Skeletal muscle satellite cell (primary cell): ENCODE data around the gene C2orf81.

Experiments used
- H3K27me3 ChIP-seq: 2 replicates; pipeline ENCODE4 v1.7.0; 2013; ENCODE audit warnings: low read length; ENCODE audit not compliant: control insufficient read depth, insufficient read depth
- H3K36me3 ChIP-seq: 2 replicates; pipeline ENCODE4 v1.7.0; 2013; ENCODE audit warnings: mild to moderate bottlenecking, control low read depth, low read length; ENCODE audit not compliant: insufficient read depth
- H3K4me1 ChIP-seq: 2 replicates; pipeline ENCODE4 v1.7.0; 2013; ENCODE audit warnings: low read length; ENCODE audit not compliant: control insufficient read depth, insufficient read depth
- H3K4me2 ChIP-seq: 2 replicates; pipeline ENCODE4 v1.7.0; 2013; ENCODE audit warnings: mild to moderate bottlenecking, low read length
- H3K4me3 ChIP-seq: 2 replicates; pipeline ENCODE4 v1.7.0; 2013; ENCODE audit warnings: low read length
- H3K9ac ChIP-seq: 2 replicates; pipeline ENCODE4 v1.7.0; 2013; ENCODE audit warnings: mild to moderate bottlenecking, low read depth, low read length, moderate library complexity
- H3K9me3 ChIP-seq: replicated peaks from 2 replicates; pipeline ENCODE4 v1.7.0; 2013; ENCODE audit warnings: mild to moderate bottlenecking, control low read depth, low read length

Gene C2orf81

DNA sequence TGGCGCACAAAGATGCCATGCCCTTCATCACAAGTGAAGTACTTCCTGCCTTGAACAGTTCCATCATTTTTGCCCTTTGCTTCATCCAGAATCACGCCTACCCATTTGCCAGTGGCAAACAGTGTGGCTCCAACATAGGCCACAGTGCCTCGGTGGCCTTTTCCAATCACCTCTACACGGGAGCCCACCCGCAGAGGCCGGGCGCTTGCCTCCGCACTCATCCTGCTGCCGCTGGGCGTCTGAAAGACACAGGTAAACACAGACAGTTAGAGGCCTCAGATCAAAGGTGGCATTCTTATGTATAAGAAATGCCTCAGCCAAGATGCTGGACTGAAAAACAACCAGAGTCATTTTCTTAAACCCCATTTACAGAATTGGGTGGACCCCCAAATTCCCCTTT, 43.4 kb downstream of the C2orf81 start:
- Histone ChIP-seq H3K27me3 (no peaks in the 10 kb centered on the region), H3K4me1 (peaks cover 29% of the 10 kb centered on the region)

DNA sequence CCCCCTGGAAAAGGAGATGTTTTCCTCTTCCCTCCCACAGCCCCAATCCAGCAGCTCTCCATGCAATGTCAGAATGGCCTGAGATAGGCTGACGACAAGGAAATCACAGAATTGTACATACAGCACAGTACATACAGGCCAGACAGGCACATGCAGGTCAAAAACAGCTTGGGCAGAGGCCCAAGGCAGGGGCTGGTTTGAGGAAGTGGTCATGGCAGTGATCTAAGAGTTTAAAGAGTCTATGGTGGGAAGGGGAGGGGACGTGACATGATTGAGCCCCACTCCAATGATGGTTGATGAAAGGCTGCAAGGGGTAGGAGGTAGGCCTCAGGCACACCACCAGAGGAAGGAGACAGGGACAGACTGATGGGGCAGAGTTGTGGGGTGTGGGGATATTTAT, 45.6 kb downstream of the C2orf81 start:
- Histone ChIP-seq H3K4me1 (peaks cover 29% of the 10 kb centered on the region), H3K27me3 (no peaks in the 10 kb centered on the region), H3K9ac (no peak overlapping the region), H3K4me3 (no peak overlapping the region), H3K9me3 (no peaks in the 10 kb centered on the region), H3K36me3 (peaks cover 39% of the 10 kb centered on the region), H3K4me2 (no peak overlapping the region)

More for the DNA sequence above, 43.4 kb downstream of the C2orf81 start:
- Histone ChIP-seq H3K36me3 (peaks cover 23% of the 10 kb centered on the region), H3K9ac (no peak overlapping the region), H3K9me3 (no peaks in the 10 kb centered on the region), H3K4me3 (no peak overlapping the region), H3K4me2 (no peak overlapping the region)

DNA sequence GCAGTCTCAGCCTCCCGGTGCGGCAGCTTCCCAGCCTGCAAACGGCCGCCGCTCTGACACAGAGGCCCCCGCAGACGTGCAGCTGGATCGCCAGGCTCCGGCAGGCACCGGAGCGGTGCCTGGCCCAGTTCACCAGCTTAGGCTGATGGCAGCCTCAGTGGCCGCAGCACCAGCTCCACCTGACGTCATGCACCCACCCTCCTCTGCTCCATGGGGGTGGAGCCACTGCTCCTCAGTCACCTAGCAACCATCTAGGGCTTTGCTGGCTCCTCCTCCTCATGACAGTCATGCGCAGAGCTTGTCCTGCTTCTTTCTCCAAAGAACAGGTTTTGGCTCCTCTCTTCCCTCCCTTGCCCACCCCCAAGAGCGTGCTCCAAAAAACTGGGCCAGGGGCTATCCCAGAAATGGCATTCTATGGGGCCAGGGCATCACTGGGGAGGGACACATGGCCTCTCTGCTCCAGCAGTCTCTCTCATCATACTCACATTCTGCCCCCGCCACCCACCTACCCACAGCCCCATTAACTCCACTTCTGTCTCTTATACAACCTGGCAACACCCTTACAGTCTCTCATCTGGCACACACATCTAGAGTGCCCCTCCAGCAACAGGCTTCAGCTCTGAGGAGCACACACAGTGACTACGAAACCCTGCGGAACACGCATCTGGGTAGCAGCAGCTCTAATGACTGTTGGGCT, 46.8 kb downstream of the C2orf81 start:
- Histone ChIP-seq H3K9ac (no peak overlapping the region), H3K4me3 (no peak overlapping the region), H3K27me3 (no peaks in the 10 kb centered on the region), H3K4me2 (peak overlapping the region; percentile 57), H3K9me3 (no peaks in the 10 kb centered on the region), H3K4me1 (peaks cover 17% of the 10 kb centered on the region), H3K36me3 (peaks cover 50% of the 10 kb centered on the region)

DNA sequence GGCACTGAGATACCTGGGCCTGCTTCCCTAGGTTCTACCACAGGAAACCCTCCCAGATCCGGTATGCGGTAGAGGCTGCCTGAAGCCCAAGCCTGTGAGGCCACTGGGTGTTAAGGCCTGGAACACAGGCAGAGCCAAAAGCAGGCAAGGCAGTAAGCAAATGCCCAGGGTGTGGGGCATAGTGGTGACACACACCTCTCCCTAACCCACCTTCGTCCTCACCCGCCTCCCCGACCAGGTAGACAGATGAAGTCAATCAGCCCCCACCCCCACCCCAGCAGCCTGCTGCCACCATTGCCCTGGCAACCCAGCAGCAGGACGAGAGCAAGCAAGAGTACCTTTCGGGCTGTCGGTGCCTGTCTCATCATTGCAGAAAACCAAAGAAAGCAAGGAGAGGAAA, 47.4 kb downstream of the C2orf81 start:
- no peaks in the 10 kb centered on the region for H3K27me3 ChIP-seq
- no peak overlapping the region for H3K9ac ChIP-seq
- peaks cover 55% of the 10 kb centered on the region for H3K36me3 ChIP-seq
- H3K4me1 ChIP-seq, result peaks cover 12% of the 10 kb centered on the region
- H3K4me3 ChIP-seq, result no peak overlapping the region
- no peaks in the 10 kb centered on the region for H3K9me3 ChIP-seq
- peak overlapping the region; percentile 57 for H3K4me2 ChIP-seq

DNA sequence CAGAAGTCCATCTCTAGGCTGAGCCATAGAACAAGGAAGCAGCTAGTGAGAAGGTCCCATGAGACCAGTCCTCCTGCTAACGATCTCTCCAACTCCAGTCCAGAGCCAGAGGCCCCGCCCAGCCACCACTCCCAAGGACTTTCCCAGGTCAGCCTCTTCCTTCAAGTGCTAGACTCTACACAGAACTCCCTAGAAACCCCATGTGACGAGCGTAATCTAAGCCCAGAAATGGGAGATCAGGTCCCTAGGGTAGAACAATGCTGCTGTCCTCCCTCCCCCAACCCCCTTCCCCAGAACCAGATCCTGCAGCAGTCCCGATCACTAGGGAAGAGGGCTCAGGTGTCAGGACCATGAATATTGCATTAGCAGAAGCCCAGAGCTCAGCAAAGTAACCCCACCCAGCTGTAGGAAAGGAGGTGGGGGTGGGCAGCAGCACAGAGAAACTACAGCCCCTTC, 48.2 kb downstream of the C2orf81 start:
- H3K9me3 ChIP-seq, result no peaks in the 10 kb centered on the region
- no peaks in the 10 kb centered on the region for H3K27me3 ChIP-seq
- peaks cover 62% of the 10 kb centered on the region for H3K36me3 ChIP-seq
- H3K4me3 ChIP-seq, result no peak overlapping the region
- H3K9ac ChIP-seq, result no peak overlapping the region
- H3K4me2 ChIP-seq, result no peak overlapping the region
- peaks cover 12% of the 10 kb centered on the region for H3K4me1 ChIP-seq

DNA sequence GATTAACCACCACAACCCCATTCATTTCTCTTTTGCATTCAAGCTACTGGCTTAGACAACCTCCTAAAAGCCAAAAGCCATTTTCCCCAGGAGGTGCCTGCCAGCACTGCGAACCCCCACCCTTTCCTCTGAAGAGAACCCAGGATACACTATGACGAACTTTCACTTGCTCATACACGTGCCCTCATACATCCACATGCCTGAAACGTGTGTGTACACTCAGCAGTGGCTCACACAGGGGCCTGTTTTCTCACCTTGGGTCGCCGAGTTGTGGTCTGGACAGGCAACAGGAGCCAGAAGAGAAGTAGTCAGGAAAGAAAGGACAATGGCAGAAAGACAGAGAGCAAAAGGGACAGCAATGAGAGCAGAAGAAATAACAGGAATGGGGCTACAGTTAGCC, 48.7 kb downstream of the C2orf81 start:
- Histone ChIP-seq H3K27me3 (no peaks in the 10 kb centered on the region), H3K4me1 (peaks cover 12% of the 10 kb centered on the region), H3K36me3 (peaks cover 65% of the 10 kb centered on the region)

DNA sequence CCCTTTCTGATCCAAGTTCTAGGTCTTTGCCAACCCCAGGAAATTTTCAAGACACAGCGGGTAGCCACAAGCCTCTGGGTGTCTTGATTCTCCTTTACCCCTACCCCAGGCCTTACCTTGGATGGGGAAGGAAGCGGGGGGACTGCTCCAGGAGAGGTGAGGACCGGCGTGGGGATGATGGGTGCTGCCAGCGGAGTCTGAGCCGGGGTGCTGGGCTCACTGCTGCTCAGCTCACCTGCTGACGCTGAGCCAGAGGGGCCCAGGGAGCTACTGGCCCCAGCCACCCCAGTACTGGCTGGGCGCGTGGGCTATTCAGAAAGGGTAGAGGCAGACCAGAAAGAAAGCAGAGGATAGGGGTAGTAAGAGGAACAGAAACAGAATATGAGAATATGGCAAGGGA, 50.0 kb downstream of the C2orf81 start:
- peaks cover 12% of the 10 kb centered on the region for H3K4me1 ChIP-seq
- no peak overlapping the region for H3K4me2 ChIP-seq
- no peaks in the 10 kb centered on the region for H3K9me3 ChIP-seq
- H3K27me3 ChIP-seq, result no peaks in the 10 kb centered on the region
- no peak overlapping the region for H3K9ac ChIP-seq
- H3K36me3 ChIP-seq, result peaks cover 65% of the 10 kb centered on the region
- no peak overlapping the region for H3K4me3 ChIP-seq

More for the DNA sequence above, 48.7 kb downstream of the C2orf81 start:
- Histone ChIP-seq H3K4me2 (no peak overlapping the region), H3K9ac (no peak overlapping the region), H3K9me3 (no peaks in the 10 kb centered on the region), H3K4me3 (no peak overlapping the region)

DNA sequence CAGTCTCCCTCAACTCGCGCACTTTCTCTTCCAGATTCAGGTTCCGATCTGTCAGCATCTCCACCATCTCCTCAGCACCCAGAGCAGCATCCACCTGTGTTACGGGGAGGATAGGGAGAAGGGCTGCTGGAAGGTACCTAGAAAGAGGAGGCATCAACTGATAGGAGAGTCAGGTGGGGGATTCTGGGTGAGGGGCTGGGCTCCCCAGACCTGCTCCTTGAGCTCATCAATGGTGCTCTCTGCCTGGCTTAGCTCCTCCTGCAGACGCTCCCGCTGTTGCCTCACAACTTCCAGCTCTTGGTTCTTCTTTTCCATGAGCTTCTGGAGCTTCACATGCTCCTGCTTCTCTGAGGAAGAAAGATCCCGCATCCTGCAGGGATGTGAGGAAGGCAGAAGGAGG, 51.4 kb downstream of the C2orf81 start:
- H3K9me3 ChIP-seq, result no peaks in the 10 kb centered on the region
- no peak overlapping the region for H3K4me3 ChIP-seq
- no peak overlapping the region for H3K4me2 ChIP-seq
- peaks cover 11% of the 10 kb centered on the region for H3K4me1 ChIP-seq
- no peak overlapping the region for H3K9ac ChIP-seq
- H3K27me3 ChIP-seq, result no peaks in the 10 kb centered on the region
- H3K36me3 ChIP-seq, result peaks cover 72% of the 10 kb centered on the region

DNA sequence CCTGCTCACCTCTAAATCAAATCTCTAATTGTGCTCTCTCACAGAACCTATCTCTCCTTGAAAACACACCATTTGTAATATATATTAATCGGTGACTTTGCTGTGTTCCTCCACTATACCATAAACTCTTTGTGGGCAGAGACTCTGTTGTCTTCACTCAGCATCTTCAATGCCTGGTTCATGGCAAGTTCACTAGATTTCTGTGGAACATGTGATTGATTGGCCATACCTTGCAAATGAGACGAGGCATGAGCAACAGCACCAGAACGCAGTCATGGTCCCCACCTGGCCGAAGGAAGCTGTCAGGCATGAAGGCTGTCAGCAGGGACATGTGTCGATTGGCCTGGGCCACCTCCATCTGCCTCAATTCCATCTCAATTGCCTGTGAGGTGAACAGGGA, 52.9 kb downstream of the C2orf81 start:
- Histone ChIP-seq H3K4me3 (no peak overlapping the region), H3K9ac (no peak overlapping the region), H3K27me3 (no peaks in the 10 kb centered on the region), H3K4me2 (no peak overlapping the region), H3K4me1 (peaks cover 5% of the 10 kb centered on the region), H3K9me3 (no peaks in the 10 kb centered on the region), H3K36me3 (peaks cover 87% of the 10 kb centered on the region)

DNA sequence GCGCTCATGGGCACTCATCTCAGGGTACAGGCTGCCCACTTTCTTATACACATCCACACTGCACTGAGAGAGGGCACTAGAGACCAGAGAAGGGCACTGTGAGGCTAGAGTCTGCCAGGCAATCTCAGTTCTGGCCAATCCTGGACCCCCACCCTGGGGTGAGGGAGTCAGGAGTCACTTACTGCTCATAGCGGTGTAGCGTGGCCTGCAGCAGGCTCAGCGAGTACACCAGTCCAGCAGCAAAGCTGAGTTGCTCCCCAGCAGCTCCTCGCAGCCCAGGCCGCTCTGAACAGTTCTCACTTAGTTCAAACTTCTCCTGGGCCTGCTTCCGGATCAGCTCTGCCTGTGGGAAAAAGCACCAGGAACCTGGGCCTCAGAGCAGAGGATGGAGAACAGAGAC, 53.6 kb downstream of the C2orf81 start:
- H3K4me2 ChIP-seq, result no peak overlapping the region
- no peaks in the 10 kb centered on the region for H3K4me1 ChIP-seq
- no peaks in the 10 kb centered on the region for H3K27me3 ChIP-seq
- no peaks in the 10 kb centered on the region for H3K9me3 ChIP-seq
- H3K36me3 ChIP-seq, result peaks cover 93% of the 10 kb centered on the region
- no peak overlapping the region for H3K9ac ChIP-seq
- no peak overlapping the region for H3K4me3 ChIP-seq

DNA sequence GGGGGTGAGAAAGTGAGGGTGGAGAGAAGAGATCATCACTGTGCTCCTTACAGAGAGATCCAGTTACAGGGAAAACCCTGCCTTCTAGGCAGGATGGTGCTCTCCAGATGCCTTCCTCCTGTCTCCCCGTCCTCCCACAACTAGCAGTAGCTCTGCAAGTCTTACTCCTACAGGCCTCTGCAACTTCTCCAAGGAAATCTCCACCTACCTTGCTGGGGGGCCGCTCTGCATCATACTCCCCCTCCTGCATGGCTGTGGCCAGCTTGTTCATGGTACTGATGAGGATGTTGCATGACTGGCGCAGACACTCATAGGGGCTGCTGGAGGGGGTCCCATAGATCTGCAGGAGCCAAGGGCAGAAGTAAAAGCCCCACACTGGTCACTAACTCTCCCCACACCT, 55.4 kb downstream of the C2orf81 start:
- Histone ChIP-seq H3K4me2 (no peak overlapping the region), H3K36me3 (peaks cover 97% of the 10 kb centered on the region), H3K9me3 (no peaks in the 10 kb centered on the region), H3K4me3 (no peak overlapping the region), H3K4me1 (no peaks in the 10 kb centered on the region), H3K27me3 (no peaks in the 10 kb centered on the region), H3K9ac (no peak overlapping the region)
